ENCODE measurements around the gene TLE6. TPM values are rescaled to one million over a fixed set of nuclear protein-coding genes. Genes with fewer than 3 reads are reported as not detected.
A peak's percentile ranks its signal among the peaks of the same experiment; 100 is the strongest.

The TLE6 gene
- total and polyA plus RNA-seq, 2 of the 4 experiments (the other 2 are of a cell fraction), result under 0.01 to 0.17 TPM

DNA sequence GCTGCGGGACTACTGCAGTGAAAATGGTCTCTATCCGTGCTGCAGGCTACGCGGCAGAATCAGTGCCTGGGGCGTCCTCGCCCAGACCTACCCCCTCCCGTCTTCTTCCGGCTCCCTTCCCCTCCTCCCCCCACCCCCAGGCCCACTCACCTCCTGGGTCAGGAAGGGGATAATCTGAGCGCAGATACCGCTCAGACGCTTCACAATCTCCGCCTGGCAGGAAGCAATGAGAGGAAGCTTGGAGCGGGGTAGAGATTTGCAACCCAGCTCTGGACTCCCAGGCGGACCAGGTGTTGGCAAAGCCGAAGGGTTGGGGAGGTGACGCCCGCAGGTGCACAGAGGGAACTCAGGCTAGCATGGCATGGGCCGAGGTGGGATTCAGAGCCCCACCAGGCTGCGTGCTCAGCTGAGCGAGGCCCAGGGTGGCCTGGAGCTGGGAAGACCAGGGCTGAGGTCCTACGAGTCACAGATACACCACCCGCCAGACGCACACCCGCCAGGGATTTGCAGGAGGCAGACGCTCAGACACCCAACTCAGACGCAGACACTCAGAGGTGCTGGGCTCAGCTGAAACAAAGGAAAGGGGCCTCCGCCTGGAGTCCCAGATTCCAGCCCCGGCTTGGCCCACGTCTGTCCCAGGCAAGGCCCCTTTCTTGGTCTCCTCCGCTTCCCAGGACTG, 47.6 kb downstream of the TLE6 start:
- no peaks in the 10 kb centered on the region for H3K36me3 ChIP-seq (ENCODE audit: control insufficient read depth, insufficient read depth, low read length)
- H2AK5ac ChIP-seq (ENCODE audit: low read depth, low read length), result no peak overlapping the region
- no peak overlapping the region for H3K9ac ChIP-seq (ENCODE audit: low read depth, low read length)
- H3K9me3 ChIP-seq (ENCODE audit: control insufficient read depth, insufficient read depth, low read length), result no peaks in the 10 kb centered on the region
- H4K8ac ChIP-seq (ENCODE audit: low read depth in 2 of 2, low read length in 2 of 2), result no peak overlapping the region
- no peak overlapping the region for H3K4me2 ChIP-seq (ENCODE audit: low read depth, low read length)
- 25% methylated on average over 9 of the region's 30 CpGs; no CpG with 5 or more reads in 1 of the 2 experiments for WGBS, 2 experiments (ENCODE audit: extremely low coverage in 2 of 2, insufficient read length in 1 of 2)
- H4K91ac ChIP-seq (ENCODE audit: insufficient read depth, low read depth, low read length), result no peak overlapping the region
- H2BK20ac ChIP-seq (ENCODE audit: low read depth, low read length), result no peak overlapping the region
- no peak overlapping the region for H3K27ac ChIP-seq (ENCODE audit: insufficient read depth, low read length)
- no peak overlapping the region; the same call in 1 of the 2 replicates for H3K23ac ChIP-seq (ENCODE audit: low read depth, low read length)
- in situ Hi-C loops (cut with MboI; ENCODE audit: low sequenced_read_pairs), result no loop called here
- H3K4ac ChIP-seq (ENCODE audit: low read depth, low read length), result no peak overlapping the region
- no peak overlapping the region for H2BK15ac ChIP-seq (ENCODE audit: low read depth, low read length)
- H3K14ac ChIP-seq (replicated peaks; ENCODE audit: low read depth, low read length), result no peak overlapping the region
- no peak for TF ChIP-seq SMC3 (IDR thresholded peaks at IDR 0.05; ENCODE audit: low read depth, low read length)
- TF ChIP-seq RCOR1 (IDR thresholded peaks at IDR 0.05; ENCODE audit: insufficient replicate concordance, low read length), result no peak
- TF ChIP-seq CTCF (conservative IDR thresholded peaks at IDR 0.05; ENCODE audit: low read depth, low read length), result no peak
- no peak for TF ChIP-seq RAD21 (IDR thresholded peaks at IDR 0.05; ENCODE audit: low read length)
- no peak for TF ChIP-seq MAFK (IDR thresholded peaks at IDR 0.05; ENCODE audit: low read depth, low read length)
- no peak for TF ChIP-seq CEBPB (IDR thresholded peaks at IDR 0.05; ENCODE audit: low read depth, low read length)
- no peak for TF ChIP-seq CHD1 (IDR thresholded peaks at IDR 0.05; ENCODE audit: low read depth, low read length)
- TF ChIP-seq FOS (IDR thresholded peaks at IDR 0.05; ENCODE audit: low read depth, low read length), result no peak
- TF ChIP-seq NFE2L2 (IDR thresholded peaks at IDR 0.05; ENCODE audit: low read depth, low read length), result no peak
- no peak for TF ChIP-seq BHLHE40 (IDR thresholded peaks at IDR 0.05; ENCODE audit: low read depth, low read length)
- TF ChIP-seq RFX5 (IDR thresholded peaks at IDR 0.05; ENCODE audit: low read depth, low read length), result no peak
- TF ChIP-seq, protein P1, sequence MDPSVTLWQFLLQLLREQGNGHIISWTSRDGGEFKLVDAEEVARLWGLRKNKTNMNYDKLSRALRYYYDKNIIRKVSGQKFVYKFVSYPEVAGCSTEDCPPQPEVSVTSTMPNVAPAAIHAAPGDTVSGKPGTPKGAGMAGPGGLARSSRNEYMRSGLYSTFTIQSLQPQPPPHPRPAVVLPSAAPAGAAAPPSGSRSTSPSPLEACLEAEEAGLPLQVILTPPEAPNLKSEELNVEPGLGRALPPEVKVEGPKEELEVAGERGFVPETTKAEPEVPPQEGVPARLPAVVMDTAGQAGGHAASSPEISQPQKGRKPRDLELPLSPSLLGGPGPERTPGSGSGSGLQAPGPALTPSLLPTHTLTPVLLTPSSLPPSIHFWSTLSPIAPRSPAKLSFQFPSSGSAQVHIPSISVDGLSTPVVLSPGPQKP (IDR thresholded peaks at IDR 0.05; ENCODE audit: borderline replicate concordance, low read depth, low read length), result no peak
- TF ChIP-seq, protein P2, sequence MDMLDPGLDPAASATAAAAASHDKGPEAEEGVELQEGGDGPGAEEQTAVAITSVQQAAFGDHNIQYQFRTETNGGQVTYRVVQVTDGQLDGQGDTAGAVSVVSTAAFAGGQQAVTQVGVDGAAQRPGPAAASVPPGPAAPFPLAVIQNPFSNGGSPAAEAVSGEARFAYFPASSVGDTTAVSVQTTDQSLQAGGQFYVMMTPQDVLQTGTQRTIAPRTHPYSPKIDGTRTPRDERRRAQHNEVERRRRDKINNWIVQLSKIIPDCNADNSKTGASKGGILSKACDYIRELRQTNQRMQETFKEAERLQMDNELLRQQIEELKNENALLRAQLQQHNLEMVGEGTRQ (IDR thresholded peaks at IDR 0.05; ENCODE audit: low read depth, low read length), result no peak
- TF ChIP-seq MAZ (IDR thresholded peaks at IDR 0.05; ENCODE audit: borderline replicate concordance, low read depth, low read length), result no peak
- TF ChIP-seq MXI1 (IDR thresholded peaks at IDR 0.05; ENCODE audit: borderline replicate concordance, low read depth, low read length), result no peak
- H2AFZ ChIP-seq (replicated peaks; ENCODE audit: low read length, poor library complexity), result no peak overlapping the region
- no peak overlapping the region for H4K5ac ChIP-seq (ENCODE audit: low read depth, low read length)
- no peaks in the 10 kb centered on the region for H3K4me1 ChIP-seq (ENCODE audit: control insufficient read depth, insufficient read depth, low read length)
- no peaks in the 10 kb centered on the region for H3K79me1 ChIP-seq (ENCODE audit: low read depth in 1 of 2, low read length in 2 of 2)
- dilution Hi-C loops (cut with HindIII; ENCODE audit: low sequenced_read_pairs, unreplicated experiment), result no loop called here
- no peak for ATAC-seq (ENCODE audit: low read depth)
- intact Hi-C loops (cut with micrococcal nuclease), result no loop called here
- ChIA-PET POLR2A (ENCODE audit: unreplicated experiment) (interaction anchor here (0.6 kb wide), 1 partner anchor 865 kb away, joined by 19 read pairs; no protein-coding TSS in a partner anchor), CTCF (no interaction called here)
- H2AK9ac ChIP-seq (replicated peaks; ENCODE audit: low read depth, low read length, poor library complexity), result peak overlapping the region; percentile 45
- no peak overlapping the region for H2BK120ac ChIP-seq (ENCODE audit: low read depth, low read length)
- H3K18ac ChIP-seq (ENCODE audit: low read depth, low read length), result no peak overlapping the region
- no peak overlapping the region for H2BK5ac ChIP-seq (ENCODE audit: low read depth, low read length, poor library complexity, severe bottlenecking)
- no peak overlapping the region for H3K4me3 ChIP-seq (ENCODE audit: insufficient read depth, low read depth, low read length)
- no TSS peak for BruUV-seq (replicated peaks)
- H3K9me1 ChIP-seq (ENCODE audit: insufficient read depth, low read length), result no peaks in the 10 kb centered on the region
- no peaks in the 10 kb centered on the region for H4K20me1 ChIP-seq (ENCODE audit: insufficient read depth, low read length)
- H3K56ac ChIP-seq (ENCODE audit: extremely low read depth, insufficient read depth, low read length), result no peak overlapping the region
- H3K27me3 ChIP-seq (ENCODE audit: control insufficient read depth, insufficient read depth, low read length), result peaks cover 50% of the 10 kb centered on the region
- no peak for DNase-seq
